Measurements from ENCODE around the gene CCDC6.
"Not testable (repeated sequence)": the region's sequence is repeated elsewhere in the genome, so short reads cannot be mapped to it uniquely, and the experiment has no call there.

Gene CCDC6

DNA sequence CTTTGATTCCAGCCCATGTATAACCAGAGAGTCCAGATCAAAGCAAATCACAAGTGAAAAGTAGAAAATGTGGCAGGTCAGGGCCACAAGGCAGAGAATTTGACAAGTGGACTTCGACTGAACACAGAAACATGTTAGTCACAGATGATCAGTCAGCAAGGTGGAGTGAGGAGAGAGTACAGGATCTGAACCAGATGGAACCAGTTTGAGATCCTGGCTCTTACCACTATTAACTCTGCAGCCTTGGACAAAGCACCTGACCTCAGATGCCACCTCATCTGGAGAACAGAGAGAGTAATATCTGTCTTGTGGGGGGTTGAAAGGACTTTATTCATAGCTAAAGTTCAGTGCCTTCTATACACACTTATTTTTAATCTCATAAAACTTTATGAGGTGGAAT lies 157.5 kb downstream of the CCDC6 start:
- DNase-seq, result no peak

- DNase-seq, result no peak
Observed at GRCh38 chr10:59745163-59745650, 161.1 kb downstream of the CCDC6 start.

DNA sequence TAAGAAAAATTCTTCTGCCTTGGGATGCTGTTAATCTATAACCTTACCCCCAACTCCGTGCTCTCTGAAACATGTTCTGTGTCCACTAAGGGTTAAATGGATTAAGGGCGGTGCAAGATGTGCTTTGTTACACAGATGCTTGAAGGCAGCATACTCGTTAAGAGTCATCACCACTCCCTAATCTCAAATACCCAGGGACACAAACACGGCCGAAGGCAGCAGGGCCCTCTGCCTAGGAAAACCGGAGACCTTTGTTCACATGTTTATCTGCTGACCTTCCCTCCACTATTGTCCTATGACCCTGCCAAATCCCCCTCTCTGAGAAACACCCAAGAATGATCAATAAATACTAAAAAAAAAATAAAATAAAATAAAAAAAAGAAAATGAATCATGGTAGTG lies 161.6 kb downstream of the CCDC6 start:
- DNase-seq, result not testable (repeated sequence)

DNA sequence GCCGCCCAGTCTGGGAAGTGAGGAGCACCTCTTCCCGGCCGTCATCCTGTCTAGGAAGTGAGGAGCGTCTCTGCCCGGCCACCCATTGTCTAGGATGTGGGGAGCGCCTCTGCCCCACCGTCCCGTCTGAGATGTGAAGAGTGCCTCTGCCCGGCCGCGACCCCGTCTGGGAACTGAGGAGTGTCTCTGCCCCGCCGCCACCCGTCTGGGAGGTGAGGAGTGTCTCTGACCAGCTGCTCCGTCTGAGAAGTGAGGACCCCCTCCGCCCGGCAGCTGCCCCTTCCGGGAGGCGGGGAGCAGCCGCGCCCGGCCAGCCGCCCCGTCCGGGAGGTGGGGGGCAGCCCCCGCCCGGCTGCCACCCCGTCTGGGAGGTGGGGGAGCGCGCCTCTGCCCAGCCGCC lies 162.2 kb downstream of the CCDC6 start:
- DNase-seq, result not testable (repeated sequence)

- DNase-seq, result no peak
Observed at GRCh38 chr10:59741583-59741982, 164.8 kb downstream of the CCDC6 start.

GRCh38 chr10:59741048-59741447 lies 165.3 kb downstream of the CCDC6 start:
- DNase-seq, result no peak
